Natural killer cell treated with Interleukin-12 subunit alpha and Interleukin-12 subunit beta and Interleukin-15 and Interleukin-18, amount 100 ng/mL, for 72 hours (primary cell): ENCODE results near the gene GEMIN8. TPM values are rescaled to one million over a fixed set of nuclear protein-coding genes. Genes with fewer than 3 reads are reported as not detected.

ENCODE experiments used
- ATAC-seq, 2 donors: fragments of 150-1000 bp; cut with Tn5 transposase in 1 of 2; sonication (Bioruptor Pico), chemical (Tn5 transposase) in 1 of 2; 2 replicates each; pipeline ENCODE4 v1.10.0; 2021
- DNase-seq: peaks from one replicate; pipeline ENCODE4 v3.0.0; 2022; ENCODE audit warnings: low spot score
- H3K27ac Mint-ChIP-seq, 2 donors: 1 replicate in 1 of 2; 2 replicates in 1 of 2; pipeline ENCODE4 v1.8.0; 2022; ENCODE audit warnings: mixed read lengths in 2 of 2, mild to moderate bottlenecking in 1 of 2, moderate library complexity in 1 of 2
- H3K27me3 Mint-ChIP-seq, 2 donors: 1 replicate in 1 of 2; 2 replicates in 1 of 2; pipeline ENCODE4 v1.8.0; 2022; ENCODE audit warnings: mixed read lengths in 2 of 2
- H3K36me3 Mint-ChIP-seq: one replicate; pipeline ENCODE4 v1.8.0; 2022; ENCODE audit warnings: mixed read lengths
- H3K4me1 Mint-ChIP-seq, 2 donors: 1 replicate in 1 of 2; 2 replicates in 1 of 2; pipeline ENCODE4 v1.8.0; 2022; ENCODE audit warnings: low read depth in 2 of 2, mixed read lengths in 2 of 2, mild to moderate bottlenecking in 1 of 2
- H3K4me3 Mint-ChIP-seq: one replicate; pipeline ENCODE4 v1.8.0; 2022; ENCODE audit warnings: mixed read lengths
- H3K9me3 Mint-ChIP-seq: 2 replicates; pipeline ENCODE4 v1.8.0; 2022; ENCODE audit warnings: mixed read lengths
- total RNA-seq, 2 donors: library from RNA; stranded (reverse); gene quantifications; one replicate each; pipeline ENCODE4 v1.2.3, GENCODE V29; 2022

GEMIN8 gene, protein sequence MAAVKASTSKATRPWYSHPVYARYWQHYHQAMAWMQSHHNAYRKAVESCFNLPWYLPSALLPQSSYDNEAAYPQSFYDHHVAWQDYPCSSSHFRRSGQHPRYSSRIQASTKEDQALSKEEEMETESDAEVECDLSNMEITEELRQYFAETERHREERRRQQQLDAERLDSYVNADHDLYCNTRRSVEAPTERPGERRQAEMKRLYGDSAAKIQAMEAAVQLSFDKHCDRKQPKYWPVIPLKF
- total RNA-seq = 10 to 100 TPM; 21.7 to 24.4 TPM

DNA sequence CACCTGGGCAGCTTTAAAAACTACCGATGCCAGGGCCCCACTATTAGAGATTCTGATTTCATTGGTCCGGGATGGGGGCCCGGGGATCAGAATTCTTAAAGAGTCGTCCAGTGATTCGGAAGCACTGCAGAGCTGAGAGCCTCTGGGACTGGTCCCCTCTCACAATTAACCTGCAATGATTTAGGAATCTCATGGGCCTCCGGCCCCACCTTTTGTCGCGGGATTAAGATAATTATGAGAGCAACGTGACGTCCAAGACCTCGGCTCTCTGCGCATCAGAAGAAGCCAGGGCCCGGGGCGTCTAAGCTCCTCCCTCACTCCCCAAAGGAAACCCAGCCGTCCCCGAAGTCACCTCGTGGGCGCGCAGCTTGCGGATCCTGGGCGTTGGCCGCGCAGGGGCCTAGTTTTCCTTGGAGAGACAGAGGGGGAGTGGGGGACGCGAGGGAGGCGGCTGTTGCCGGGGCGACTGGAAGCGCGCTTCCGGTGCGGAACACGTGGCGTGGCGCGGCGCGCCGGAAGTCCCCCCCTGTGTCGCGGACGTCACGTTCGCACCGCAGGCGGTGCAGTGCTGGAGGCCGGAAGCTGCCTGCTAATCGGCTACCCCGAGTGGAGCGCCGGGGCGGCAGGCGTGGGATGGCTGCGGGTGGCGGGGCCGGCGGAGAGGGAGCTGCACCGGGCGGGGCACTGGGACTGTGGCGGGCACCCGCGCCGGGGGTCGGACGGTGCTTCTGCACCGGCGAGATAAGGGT lies at the start of gene GEMIN8:
Gene GEMIN8, minus strand, starts transcription at position 468 of the 749 bp plus-strand sequence. CDS start 8,414 bp downstream, outside the sequence.
- Mint-ChIP-seq H3K27me3 (peaks cover 0 to 5% of the 10 kb centered on the region in 2 donors), H3K27ac (peak within 1 kb of the TSS; percentile 91 to 93), H3K36me3 (no peaks in the 10 kb centered on the region), H3K4me1 (peaks cover 26 to 30% of the 10 kb centered on the region in 2 donors), H3K9me3 (no peaks in the 10 kb centered on the region), H3K4me3 (peak within 1 kb of the TSS; percentile 94)
- DNase-seq (peak; percentile 96), ATAC-seq (peak; percentile 95 to 96)

DNA sequence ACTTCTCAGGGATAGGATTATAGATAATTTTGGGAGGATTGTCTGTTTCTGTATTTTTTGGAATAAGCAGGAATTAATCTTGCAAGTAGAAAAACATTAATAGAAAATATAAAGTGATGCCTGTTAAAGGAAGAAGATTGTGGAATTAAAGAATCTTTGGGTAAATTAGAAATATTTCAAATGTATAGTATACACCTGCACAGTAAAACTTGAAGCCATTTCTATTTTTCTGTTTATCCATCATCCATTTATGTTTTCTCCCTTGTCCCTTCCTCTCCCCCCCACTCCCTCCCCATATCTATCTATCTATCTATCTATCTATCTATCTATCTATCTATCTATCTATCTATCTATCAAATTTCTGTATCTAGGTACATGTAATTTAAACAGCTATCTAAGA lies 46.9 kb upstream of the GEMIN8 start:
- ATAC-seq = no peak
- Mint-ChIP-seq H3K27ac (no peak overlapping the region), H3K4me1 (no peaks in the 10 kb centered on the region)

DNA sequence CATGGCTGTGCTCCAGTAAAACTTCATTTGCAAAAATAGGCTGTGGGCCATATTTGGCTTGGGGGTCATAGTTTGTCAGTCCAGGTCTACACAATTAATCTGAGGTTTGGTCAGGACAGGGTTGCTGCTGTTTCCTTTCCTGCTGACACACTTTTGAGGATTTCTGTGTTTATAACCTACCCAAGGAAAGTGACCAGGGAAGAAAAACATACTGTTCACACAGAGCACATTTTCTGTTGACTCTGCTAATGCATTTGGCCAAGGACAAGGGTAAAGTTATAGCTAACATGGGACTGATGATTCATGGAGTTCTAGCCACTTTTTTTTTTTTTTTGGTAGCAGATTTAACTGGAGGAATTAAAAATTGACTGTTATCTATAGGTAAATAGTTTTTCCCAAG lies 43.9 kb upstream of the GEMIN8 start:
- Mint-ChIP-seq H3K27me3 (peaks cover 4 to 11% of the 10 kb centered on the region in 2 donors), H3K4me1 (no peaks in the 10 kb centered on the region), H3K36me3 (no peaks in the 10 kb centered on the region), H3K27ac (no peak overlapping the region), H3K4me3 (no peak overlapping the region), H3K9me3 (no peaks in the 10 kb centered on the region)
- ATAC-seq (no peak), DNase-seq (no peak)

More for the DNA sequence above, 46.9 kb upstream of the GEMIN8 start:
- no peaks in the 10 kb centered on the region for H3K36me3 Mint-ChIP-seq
- H3K4me3 Mint-ChIP-seq = no peak overlapping the region
- DNase-seq = no peak
- H3K27me3 Mint-ChIP-seq = peaks cover 7 to 9% of the 10 kb centered on the region in 2 donors
- no peaks in the 10 kb centered on the region for H3K9me3 Mint-ChIP-seq

DNA sequence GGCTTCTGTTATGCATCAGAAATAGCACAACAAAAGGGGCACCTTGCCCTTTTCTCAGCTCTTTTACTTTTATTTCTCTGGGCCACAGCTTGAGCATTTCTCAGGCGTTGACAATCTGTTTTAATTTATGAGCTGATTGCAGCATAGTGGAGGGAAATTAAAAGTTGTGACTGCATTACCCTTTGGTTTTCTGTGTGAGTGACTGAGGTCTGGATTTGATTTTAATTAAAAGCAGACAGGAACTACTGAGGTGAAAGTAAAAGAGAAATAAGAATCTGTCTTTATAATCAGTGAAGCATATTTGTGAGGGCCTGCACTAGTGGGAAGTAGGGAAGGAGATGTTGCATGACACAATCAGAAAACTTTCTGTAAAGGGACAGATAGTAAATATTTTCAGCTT lies 43.4 kb upstream of the GEMIN8 start:
- Mint-ChIP-seq H3K4me3 (no peak overlapping the region), H3K9me3 (no peaks in the 10 kb centered on the region), H3K27me3 (peaks cover 0 to 12% of the 10 kb centered on the region in 2 donors), H3K27ac (no peak overlapping the region), H3K36me3 (no peaks in the 10 kb centered on the region), H3K4me1 (no peaks in the 10 kb centered on the region)
- DNase-seq (no peak), ATAC-seq (no peak)

DNA sequence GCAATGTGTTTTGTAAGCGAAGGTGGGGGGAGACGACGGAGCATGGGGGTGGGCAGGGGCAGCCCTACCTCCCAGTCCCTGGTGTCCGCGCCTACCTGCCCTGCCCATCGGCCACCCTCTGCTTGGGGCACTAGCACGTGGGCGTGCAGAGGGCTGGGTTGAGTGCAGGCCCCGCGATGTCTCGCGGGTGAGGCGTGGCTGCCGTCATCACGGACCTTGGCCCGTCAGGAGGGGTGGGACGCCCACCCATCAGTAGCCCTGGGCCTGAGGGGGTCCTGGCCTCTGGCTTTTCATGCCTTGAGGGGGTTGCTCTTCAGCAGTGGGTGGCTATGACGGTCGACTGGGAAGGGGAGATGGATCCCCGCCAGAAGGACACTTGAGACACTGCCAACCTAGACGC lies 36.1 kb upstream of the GEMIN8 start:
- Mint-ChIP-seq H3K27ac (no peak overlapping the region), H3K4me1 (no peaks in the 10 kb centered on the region), H3K4me3 (no peak overlapping the region), H3K27me3 (peaks cover 12 to 29% of the 10 kb centered on the region in 2 donors), H3K9me3 (no peaks in the 10 kb centered on the region), H3K36me3 (no peaks in the 10 kb centered on the region)
- ATAC-seq (no peak), DNase-seq (no peak)

DNA sequence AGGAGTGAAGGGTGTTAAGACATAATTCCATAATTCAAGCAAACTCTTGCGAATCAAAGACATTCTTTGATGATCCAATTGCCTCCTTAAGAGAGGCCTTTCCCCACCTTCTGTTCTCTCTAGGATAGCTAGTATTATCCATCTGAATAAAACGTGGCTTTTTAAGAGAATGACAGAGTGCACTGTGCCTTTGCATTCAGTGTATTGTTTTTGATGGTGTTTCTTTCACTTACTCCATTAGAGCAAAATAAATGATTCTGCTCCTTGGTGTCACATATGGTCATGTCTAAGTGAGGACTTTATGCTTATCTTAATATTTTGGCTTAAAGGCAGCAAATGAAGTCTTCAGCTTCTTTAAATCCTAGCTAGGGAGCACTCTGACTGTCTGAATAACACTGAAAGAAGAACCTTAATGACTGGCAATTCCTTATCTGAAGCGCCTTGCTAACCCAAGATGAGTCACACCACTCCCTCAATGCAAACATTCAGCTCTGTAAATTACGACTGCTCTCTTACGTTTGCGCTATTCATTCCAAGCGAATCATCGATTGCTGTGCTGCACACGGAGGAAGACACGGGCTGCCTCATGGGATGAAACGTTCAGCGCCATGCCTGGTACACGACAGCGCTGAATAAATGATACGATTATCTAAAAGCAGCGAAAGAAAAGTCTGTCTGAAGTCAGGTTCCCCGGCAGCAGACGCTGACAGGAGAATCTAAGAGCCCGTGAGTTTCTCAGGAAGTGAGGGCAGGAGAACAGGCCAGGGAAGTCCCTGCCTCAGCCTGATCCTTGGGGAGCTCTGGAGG lies 35.1 kb upstream of the GEMIN8 start:
- no peak overlapping the region for H3K4me3 Mint-ChIP-seq
- no peak overlapping the region for H3K27ac Mint-ChIP-seq
- ATAC-seq = no peak
- no peaks in the 10 kb centered on the region for H3K4me1 Mint-ChIP-seq
- peaks cover 13 to 30% of the 10 kb centered on the region in 2 donors for H3K27me3 Mint-ChIP-seq
- no peak for DNase-seq
- H3K9me3 Mint-ChIP-seq = no peaks in the 10 kb centered on the region
- H3K36me3 Mint-ChIP-seq = no peaks in the 10 kb centered on the region

DNA sequence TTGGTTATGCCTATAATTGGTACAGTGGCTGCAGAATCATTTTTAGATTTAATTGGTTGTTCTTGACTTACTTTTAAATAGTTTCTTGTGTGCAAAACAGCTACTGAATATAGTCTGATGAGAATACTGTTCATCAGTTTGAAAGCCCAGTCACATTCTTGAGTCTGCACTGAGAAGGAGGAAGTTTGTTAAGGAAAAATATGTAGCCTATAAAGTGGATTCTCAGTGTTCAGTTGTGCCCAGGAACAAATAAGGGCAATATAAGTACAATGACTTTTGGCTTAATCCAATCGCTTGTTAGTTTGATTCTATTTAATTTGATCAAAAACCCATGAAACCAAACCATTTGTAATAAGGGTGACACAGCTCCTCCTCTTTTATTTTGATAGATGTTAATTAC lies 32.8 kb upstream of the GEMIN8 start:
- no peak overlapping the region for H3K27ac Mint-ChIP-seq
- H3K36me3 Mint-ChIP-seq = no peaks in the 10 kb centered on the region
- no peaks in the 10 kb centered on the region for H3K4me1 Mint-ChIP-seq
- DNase-seq = no peak
- ATAC-seq = no peak
- no peaks in the 10 kb centered on the region for H3K9me3 Mint-ChIP-seq
- H3K27me3 Mint-ChIP-seq = peaks cover 13 to 22% of the 10 kb centered on the region in 2 donors
- H3K4me3 Mint-ChIP-seq = no peak overlapping the region

DNA sequence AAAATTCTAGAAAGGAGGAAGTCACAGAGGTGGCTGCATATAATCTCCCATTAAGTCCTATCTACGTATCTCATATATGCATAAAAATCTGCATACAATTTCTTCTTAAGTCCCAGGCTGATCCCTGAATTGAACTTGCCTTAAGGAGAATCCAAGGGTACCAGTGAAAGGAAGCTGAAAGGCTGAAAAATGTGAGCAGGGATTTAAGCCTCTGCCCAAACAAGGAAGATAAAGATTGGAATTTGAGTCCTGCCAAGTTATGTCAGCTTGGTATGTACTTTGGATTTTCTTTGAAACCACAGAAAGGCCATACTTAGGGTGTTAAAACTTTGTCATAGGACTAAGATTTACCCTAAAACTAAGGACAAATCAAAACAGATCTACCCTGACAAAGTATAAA lies 26.5 kb upstream of the GEMIN8 start:
- no peak overlapping the region for H3K4me3 Mint-ChIP-seq
- ATAC-seq (no peak), DNase-seq (no peak)
- no peaks in the 10 kb centered on the region for H3K4me1 Mint-ChIP-seq
- no peak overlapping the region for H3K27ac Mint-ChIP-seq
- no peaks in the 10 kb centered on the region for H3K9me3 Mint-ChIP-seq
- H3K27me3 Mint-ChIP-seq = peaks cover 30 to 39% of the 10 kb centered on the region in 2 donors
- no peaks in the 10 kb centered on the region for H3K36me3 Mint-ChIP-seq

DNA sequence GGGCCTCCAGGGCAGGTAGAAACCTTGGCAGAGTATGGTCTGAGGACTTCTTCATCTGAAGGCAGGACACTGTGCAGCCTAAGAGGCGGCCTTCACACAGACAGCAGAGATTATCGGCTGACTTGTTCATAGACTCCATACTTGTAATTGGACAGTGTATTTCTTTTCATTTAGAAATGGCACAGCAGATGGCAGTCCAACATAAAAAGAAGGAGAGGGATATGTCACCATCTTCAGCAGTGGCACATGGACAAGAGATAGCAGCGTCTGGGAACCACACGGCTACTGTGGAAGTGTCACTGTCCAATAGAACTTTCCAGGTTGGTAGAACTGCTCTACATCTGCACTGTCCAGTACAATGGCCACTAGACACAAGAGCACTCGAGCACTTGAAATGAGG lies 21.7 kb upstream of the GEMIN8 start:
- Mint-ChIP-seq H3K4me1 (no peaks in the 10 kb centered on the region), H3K27ac (no peak overlapping the region), H3K4me3 (no peak overlapping the region), H3K27me3 (peaks cover 36 to 40% of the 10 kb centered on the region in 2 donors), H3K9me3 (no peaks in the 10 kb centered on the region), H3K36me3 (no peaks in the 10 kb centered on the region)
- DNase-seq (no peak), ATAC-seq (no peak)

DNA sequence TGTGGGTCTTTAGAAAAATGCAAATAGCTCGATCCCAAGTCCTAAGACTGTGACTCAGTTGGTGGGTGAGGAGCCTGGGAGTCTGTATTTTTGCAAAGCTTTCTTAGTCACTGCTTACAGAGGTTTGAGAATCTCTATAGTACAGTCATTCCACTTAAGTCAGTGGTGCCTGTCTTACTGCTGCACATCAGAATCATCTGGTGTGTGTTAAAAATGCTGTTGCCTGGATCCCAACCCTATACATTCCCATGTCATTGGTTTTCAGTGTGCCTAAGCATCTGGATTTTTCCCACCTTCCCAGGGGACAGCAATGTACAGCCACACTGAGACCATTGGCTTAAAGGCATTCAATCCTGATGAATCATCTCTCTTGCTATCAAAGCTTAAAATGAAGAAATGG lies 21.0 kb upstream of the GEMIN8 start:
- no peak for ATAC-seq
- peaks cover 29 to 40% of the 10 kb centered on the region in 2 donors for H3K27me3 Mint-ChIP-seq
- H3K9me3 Mint-ChIP-seq = no peaks in the 10 kb centered on the region
- H3K4me1 Mint-ChIP-seq = no peaks in the 10 kb centered on the region
- DNase-seq = no peak
- H3K4me3 Mint-ChIP-seq = no peak overlapping the region
- no peak overlapping the region for H3K27ac Mint-ChIP-seq
- H3K36me3 Mint-ChIP-seq = no peaks in the 10 kb centered on the region

DNA sequence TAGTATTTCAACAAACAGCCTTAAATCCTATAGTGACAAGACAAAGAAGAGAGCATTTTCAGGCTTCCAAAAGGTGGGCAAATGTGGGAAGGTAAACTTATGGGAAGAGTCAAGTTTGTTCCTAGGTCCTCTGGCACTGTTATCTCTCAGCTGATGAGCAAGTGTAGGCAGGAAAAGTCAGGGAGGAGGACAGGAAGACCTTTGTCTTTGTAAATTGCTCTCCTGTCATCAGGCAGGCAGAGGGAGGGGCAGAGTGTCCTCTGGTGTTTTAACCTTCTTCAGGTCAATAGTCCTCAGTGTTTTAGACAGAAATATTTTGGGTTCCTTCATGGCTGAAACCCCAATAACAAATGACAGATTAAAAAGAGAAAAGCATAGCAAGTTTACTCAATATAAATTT lies 13.5 kb upstream of the GEMIN8 start:
- H3K27ac Mint-ChIP-seq = no peak overlapping the region
- no peak overlapping the region for H3K4me3 Mint-ChIP-seq
- no peak for ATAC-seq
- no peaks in the 10 kb centered on the region for H3K9me3 Mint-ChIP-seq
- H3K27me3 Mint-ChIP-seq = peaks cover 16 to 36% of the 10 kb centered on the region in 2 donors
- peaks cover 0 to 4% of the 10 kb centered on the region in 2 donors for H3K4me1 Mint-ChIP-seq
- DNase-seq = no peak
- no peaks in the 10 kb centered on the region for H3K36me3 Mint-ChIP-seq

DNA sequence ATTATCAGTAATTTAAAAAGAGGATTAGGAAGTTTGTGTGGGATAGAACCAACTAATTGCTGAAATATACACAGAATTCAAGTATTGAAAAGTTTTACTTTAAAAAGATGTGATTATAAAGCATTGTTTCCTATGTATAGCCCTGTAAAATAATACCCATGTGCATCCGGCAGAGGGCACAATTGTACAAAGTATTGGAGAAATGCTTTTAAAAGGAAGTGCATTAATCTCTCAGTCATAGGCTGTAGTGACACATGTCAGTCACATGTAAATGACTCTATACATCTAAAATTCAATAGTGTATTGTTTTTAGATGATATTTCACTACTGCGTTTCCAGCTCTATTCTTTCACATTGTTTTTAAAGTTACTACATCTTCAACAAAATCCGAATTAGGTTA lies 9.7 kb upstream of the GEMIN8 start:
- Mint-ChIP-seq H3K27ac (no peak overlapping the region), H3K9me3 (no peaks in the 10 kb centered on the region), H3K36me3 (no peaks in the 10 kb centered on the region), H3K4me1 (peaks cover 0 to 4% of the 10 kb centered on the region in 2 donors), H3K27me3 (peaks cover 12 to 35% of the 10 kb centered on the region in 2 donors), H3K4me3 (no peak overlapping the region)
- ATAC-seq (peak in 1 of 2 donors; percentile 80), DNase-seq (peak; percentile 80)

DNA sequence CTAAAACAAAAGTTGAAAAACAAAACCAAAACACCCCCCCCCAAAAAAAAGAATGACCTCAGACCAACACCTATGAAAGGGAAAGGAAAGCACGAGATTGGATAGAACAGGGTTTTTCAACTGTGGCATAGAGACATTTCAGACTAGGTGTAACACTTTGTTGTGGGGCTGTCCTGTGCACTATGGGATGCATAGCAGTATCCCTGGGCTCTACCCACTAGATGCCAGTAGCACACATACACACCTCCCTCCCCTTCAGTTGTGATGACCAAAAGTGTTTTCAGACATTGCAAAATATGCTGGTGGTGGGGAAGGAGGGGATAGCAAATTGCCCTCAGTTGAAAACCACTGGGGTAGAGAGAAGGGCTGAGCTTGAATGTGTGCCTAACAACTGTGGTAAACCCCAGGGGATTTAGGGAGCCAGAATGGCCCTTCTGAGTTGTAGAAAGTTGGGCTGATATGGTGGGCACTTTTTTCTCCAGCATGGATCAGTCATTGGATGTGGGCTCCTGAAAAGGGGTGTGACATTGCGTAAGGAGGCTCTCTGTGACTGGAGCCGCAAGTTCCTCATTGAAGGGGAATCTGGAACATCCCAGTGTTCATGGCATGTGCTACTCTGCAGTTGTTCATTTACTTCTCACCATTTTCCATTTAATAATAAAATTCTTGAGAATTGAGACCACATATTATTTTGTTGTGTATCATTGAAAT lies 8.8 kb upstream of the GEMIN8 start:
- DNase-seq (no peak), ATAC-seq (peak in 1 of 2 donors; percentile 64)
- Mint-ChIP-seq H3K27me3 (peaks cover 12 to 35% of the 10 kb centered on the region in 2 donors), H3K4me3 (no peak overlapping the region), H3K4me1 (peaks cover 0 to 4% of the 10 kb centered on the region in 2 donors), H3K9me3 (no peaks in the 10 kb centered on the region), H3K36me3 (no peaks in the 10 kb centered on the region), H3K27ac (no peak overlapping the region)
